Astrocyte (in vitro differentiated cells and primary cell): Measurements from ENCODE around the gene WDR27.

Experiments
- CTCF ChIP-seq: IDR thresholded peaks from 2 replicates; pipeline ENCODE4 v1.5.1; 2011; ENCODE audit warnings: low read depth, mild to moderate bottlenecking, inconsistent platforms, low read length, moderate library complexity; ENCODE audit not compliant: insufficient read depth
- EZH2 ChIP-seq: IDR thresholded peaks from 2 replicates; pipeline ENCODE4 v1.6.1; 2012; ENCODE audit warnings: mild to moderate bottlenecking, low read length, inconsistent platforms; ENCODE audit not compliant: insufficient read depth

- TF ChIP-seq CTCF (no peak), EZH2 (no peak)
Observed at GRCh38 chr6:169723200-169723909, 21.5 kb upstream of the WDR27 start.
